ENCODE data around the gene MINK1. TPM values are rescaled to one million over a fixed set of nuclear protein-coding genes. Genes with fewer than 3 reads are reported as not detected.
"Not testable (repeated sequence)": the region's sequence is repeated elsewhere in the genome, so short reads cannot be mapped to it uniquely, and the experiment has no call there.

The MINK1 gene
- total RNA-seq, 1 donor from 2014 or later: 111 TPM

DNA sequence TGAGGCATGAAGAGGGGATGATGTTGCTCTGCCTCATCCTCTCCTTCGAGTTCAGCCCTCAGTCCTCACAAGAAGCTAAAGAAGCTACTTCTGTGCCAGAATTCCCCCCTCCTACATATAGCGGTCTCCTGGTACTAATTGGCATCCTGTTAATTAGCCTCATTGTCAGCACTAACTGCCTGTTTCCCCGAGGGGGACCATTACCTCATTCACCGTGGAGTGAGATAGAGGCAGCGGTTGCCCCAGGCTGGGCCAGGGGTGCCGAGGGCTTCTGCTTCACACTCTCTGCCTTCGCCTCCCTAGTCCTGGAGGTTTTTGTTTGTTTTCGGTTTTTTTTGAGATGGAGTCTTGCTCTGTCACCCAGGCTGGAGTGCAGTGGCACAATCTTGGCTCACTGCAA lies 5.7 kb upstream of the MINK1 start:
- Mint-ChIP-seq H3K4me1 (ENCODE audit: unreplicated experiment) (no peaks in the 10 kb centered on the region), H3K27ac (no peak overlapping the region), H3K9me3 (no peaks in the 10 kb centered on the region), H3K4me3 (no peak overlapping the region), H3K36me3 (no peaks in the 10 kb centered on the region), H3K27me3 (no peaks in the 10 kb centered on the region)
- DNase-seq (ENCODE audit: extremely low spot score, unreplicated experiment): no peak
- TF ChIP-seq, protein P1, sequence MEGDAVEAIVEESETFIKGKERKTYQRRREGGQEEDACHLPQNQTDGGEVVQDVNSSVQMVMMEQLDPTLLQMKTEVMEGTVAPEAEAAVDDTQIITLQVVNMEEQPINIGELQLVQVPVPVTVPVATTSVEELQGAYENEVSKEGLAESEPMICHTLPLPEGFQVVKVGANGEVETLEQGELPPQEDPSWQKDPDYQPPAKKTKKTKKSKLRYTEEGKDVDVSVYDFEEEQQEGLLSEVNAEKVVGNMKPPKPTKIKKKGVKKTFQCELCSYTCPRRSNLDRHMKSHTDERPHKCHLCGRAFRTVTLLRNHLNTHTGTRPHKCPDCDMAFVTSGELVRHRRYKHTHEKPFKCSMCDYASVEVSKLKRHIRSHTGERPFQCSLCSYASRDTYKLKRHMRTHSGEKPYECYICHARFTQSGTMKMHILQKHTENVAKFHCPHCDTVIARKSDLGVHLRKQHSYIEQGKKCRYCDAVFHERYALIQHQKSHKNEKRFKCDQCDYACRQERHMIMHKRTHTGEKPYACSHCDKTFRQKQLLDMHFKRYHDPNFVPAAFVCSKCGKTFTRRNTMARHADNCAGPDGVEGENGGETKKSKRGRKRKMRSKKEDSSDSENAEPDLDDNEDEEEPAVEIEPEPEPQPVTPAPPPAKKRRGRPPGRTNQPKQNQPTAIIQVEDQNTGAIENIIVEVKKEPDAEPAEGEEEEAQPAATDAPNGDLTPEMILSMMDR (conservative IDR thresholded peaks at IDR 0.05): no peak

GRCh38 chr17:4832829-4833177 lies 337 bp upstream of the MINK1 start:
- H3K4me1 Mint-ChIP-seq (ENCODE audit: unreplicated experiment): peaks cover 28% of the 10 kb centered on the region
- peak overlapping the region; percentile 98 for H3K27ac Mint-ChIP-seq
- not testable (repeated sequence) for H3K36me3 Mint-ChIP-seq; DNase-seq (ENCODE audit: extremely low spot score, unreplicated experiment); H3K27me3 Mint-ChIP-seq; H3K9me3 Mint-ChIP-seq
- peak overlapping the region; percentile 96 for H3K4me3 Mint-ChIP-seq

- Mint-ChIP-seq H3K4me1 (ENCODE audit: unreplicated experiment) (peaks cover 32% of the 10 kb centered on the region), H3K36me3 (peaks cover under 1% of the 10 kb centered on the region), H3K27ac (peak overlapping the region; percentile 92), H3K27me3 (no peaks in the 10 kb centered on the region), H3K4me3 (peak overlapping the region; percentile 95), H3K9me3 (no peaks in the 10 kb centered on the region)
- DNase-seq (ENCODE audit: extremely low spot score, unreplicated experiment): no peak
- TF ChIP-seq, protein P1 (conservative IDR thresholded peaks at IDR 0.05): no peak
Measured at GRCh38 chr17:4833941-4834680, 971 bp downstream of the MINK1 start.

DNA sequence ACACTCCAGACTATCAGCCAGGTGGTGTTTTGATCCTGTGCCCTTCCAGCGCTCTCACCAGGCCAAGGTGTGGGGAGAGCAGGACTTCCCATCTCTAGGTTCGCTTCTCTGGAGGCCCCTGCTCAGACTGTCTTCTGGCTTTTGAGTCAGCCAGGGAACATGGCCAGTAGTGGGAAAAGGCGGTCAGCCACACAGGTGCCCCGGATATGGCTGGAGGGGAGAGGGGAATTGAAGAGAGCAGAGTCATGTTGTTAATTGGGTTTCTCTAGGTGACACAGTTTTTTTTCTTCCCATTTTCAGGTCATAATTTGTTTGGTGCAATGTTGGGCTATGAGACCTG lies 1.5 kb downstream of the MINK1 start:
- TF ChIP-seq, protein P1 (conservative IDR thresholded peaks at IDR 0.05): no peak
- peak overlapping the region; percentile 92 for H3K27ac Mint-ChIP-seq
- H3K4me1 Mint-ChIP-seq (ENCODE audit: unreplicated experiment): peaks cover 37% of the 10 kb centered on the region
- H3K27me3 Mint-ChIP-seq: no peaks in the 10 kb centered on the region
- H3K4me3 Mint-ChIP-seq: peak overlapping the region; percentile 95
- H3K9me3 Mint-ChIP-seq: no peaks in the 10 kb centered on the region
- H3K36me3 Mint-ChIP-seq: peaks cover 5% of the 10 kb centered on the region
- DNase-seq (ENCODE audit: extremely low spot score, unreplicated experiment): no peak

GRCh38 chr17:4836221-4836620 lies 3.1 kb downstream of the MINK1 start:
- Mint-ChIP-seq H3K27me3 (no peaks in the 10 kb centered on the region), H3K27ac (peak overlapping the region; percentile 70), H3K36me3 (peaks cover 13% of the 10 kb centered on the region), H3K4me3 (peak overlapping the region; percentile 95), H3K4me1 (ENCODE audit: unreplicated experiment) (peaks cover 47% of the 10 kb centered on the region), H3K9me3 (no peaks in the 10 kb centered on the region)
- TF ChIP-seq, protein P1 (conservative IDR thresholded peaks at IDR 0.05): no peak
- DNase-seq (ENCODE audit: extremely low spot score, unreplicated experiment): no peak

- peak overlapping the region; percentile 62 for H3K4me3 Mint-ChIP-seq
Measured at GRCh38 chr17:4837471-4838308, 4.5 kb downstream of the MINK1 start.

More at GRCh38 chr17:4837471-4838308, 4.5 kb downstream of the MINK1 start:
- no peaks in the 10 kb centered on the region for H3K27me3 Mint-ChIP-seq
- DNase-seq (ENCODE audit: extremely low spot score, unreplicated experiment): no peak
- TF ChIP-seq, protein P1 (conservative IDR thresholded peaks at IDR 0.05): no peak
- H3K36me3 Mint-ChIP-seq: peaks cover 13% of the 10 kb centered on the region
- peaks cover 47% of the 10 kb centered on the region for H3K4me1 Mint-ChIP-seq (ENCODE audit: unreplicated experiment)
- H3K27ac Mint-ChIP-seq: peak overlapping the region; percentile 37
- no peaks in the 10 kb centered on the region for H3K9me3 Mint-ChIP-seq

Data from type B pancreatic cell (in vitro differentiated cells).